Neuronal stem cell (in vitro differentiated cells): ENCODE results near the gene FGF9.

Experiments
- DNase-seq: peaks from one replicate; pipeline ENCODE4 v3.0.0-alpha.2; 2013; ENCODE audit warnings: low spot score
- H2AFZ ChIP-seq: one replicate; pipeline ENCODE4 v1.6.1; 2013; ENCODE audit warnings: mild to moderate bottlenecking, low read length, inconsistent platforms
- H2AK5ac ChIP-seq: 2 replicates; pipeline ENCODE4 v1.6.1; 2013; ENCODE audit warnings: low read depth, mild to moderate bottlenecking, inconsistent platforms, low read length, moderate library complexity, mixed read lengths
- H2BK120ac ChIP-seq: 2 replicates; pipeline ENCODE4 v1.6.1; 2013; ENCODE audit warnings: low read depth, mild to moderate bottlenecking, inconsistent platforms, low read length, moderate library complexity, mixed read lengths
- H2BK12ac ChIP-seq: one replicate; pipeline ENCODE4 v1.6.1; 2013; ENCODE audit warnings: low read length, inconsistent platforms
- H2BK15ac ChIP-seq: 2 replicates; pipeline ENCODE4 v1.6.1; 2013; ENCODE audit warnings: mild to moderate bottlenecking, low read length, inconsistent platforms, mixed read lengths
- H2BK5ac ChIP-seq: one replicate; pipeline ENCODE4 v1.6.1; 2013; ENCODE audit warnings: inconsistent platforms, mild to moderate bottlenecking, low read length, moderate library complexity
- H3K14ac ChIP-seq: one replicate; pipeline ENCODE4 v1.6.1; 2013; ENCODE audit warnings: low read length, inconsistent platforms
- H3K18ac ChIP-seq: 2 replicates; pipeline ENCODE4 v1.6.1; 2013; ENCODE audit warnings: low read length, inconsistent platforms
- H3K23ac ChIP-seq: 2 replicates; pipeline ENCODE4 v1.6.1; 2013; ENCODE audit warnings: low read depth, mild to moderate bottlenecking, mixed read lengths, low read length, inconsistent platforms; ENCODE audit not compliant: poor library complexity
- H3K27ac ChIP-seq: replicated peaks from 3 replicates; pipeline ENCODE4 v1.5.1; 2013; ENCODE audit warnings: low read length, inconsistent platforms
- H3K27me3 ChIP-seq, 3 experiments: 2 replicates each; pipeline ENCODE4 v1.6.1; 2013; ENCODE audit warnings: low read length in 3 of 3, mild to moderate bottlenecking in 2 of 3, inconsistent platforms in 1 of 3, low read depth in 1 of 3, mixed read lengths in 1 of 3, moderate library complexity in 1 of 3; ENCODE audit not compliant: control insufficient read depth in 3 of 3, insufficient read depth in 3 of 3
- H3K36me3 ChIP-seq, 2 donors: replicated peaks in 1 of 2; 2 replicates each; pipeline ENCODE4 v1.6.1; 2013; ENCODE audit warnings: low read length in 2 of 2; ENCODE audit not compliant: control insufficient read depth in 2 of 2, insufficient read depth in 2 of 2
- H3K4ac ChIP-seq: 2 replicates; pipeline ENCODE4 v1.6.1; 2013; ENCODE audit warnings: inconsistent platforms, mild to moderate bottlenecking, low read length, moderate library complexity
- H3K4me1 ChIP-seq, 2 donors: 1 replicate in 1 of 2; 2 replicates in 1 of 2; pipeline ENCODE4 v1.6.1; 2013; ENCODE audit warnings: low read length in 2 of 2, low read depth in 1 of 2; ENCODE audit not compliant: control insufficient read depth in 2 of 2, insufficient read depth in 1 of 2
- H3K4me2 ChIP-seq: one replicate; pipeline ENCODE4 v1.6.1; 2013; ENCODE audit warnings: mild to moderate bottlenecking, low read length, inconsistent platforms; ENCODE audit not compliant: insufficient read depth, poor library complexity, severe bottlenecking
- H3K4me3 ChIP-seq, 2 donors: 2 replicates each; pipeline ENCODE4 v1.5.1; 2013; ENCODE audit warnings: low read length in 2 of 2, mild to moderate bottlenecking in 2 of 2, inconsistent platforms in 1 of 2, moderate library complexity in 1 of 2
- H3K79me1 ChIP-seq: one replicate; pipeline ENCODE4 v1.6.1; 2013; ENCODE audit warnings: low read depth, mild to moderate bottlenecking, inconsistent platforms, low read length, moderate library complexity
- H3K9ac ChIP-seq: one replicate; pipeline ENCODE4 v1.6.1; 2013; ENCODE audit warnings: mild to moderate bottlenecking, low read depth, low read length, inconsistent platforms; ENCODE audit not compliant: poor library complexity
- H3K9me3 ChIP-seq, 2 donors: replicated peaks in 1 of 2; 2 replicates each; pipeline versions ENCODE3 to v1.6.1; 2013; ENCODE audit warnings: low read length in 2 of 2, mild to moderate bottlenecking in 2 of 2, inconsistent platforms in 1 of 2, low read depth in 1 of 2, mixed read lengths in 1 of 2, moderate library complexity in 1 of 2; ENCODE audit not compliant: control insufficient read depth in 2 of 2, insufficient read depth in 1 of 2
- H4K8ac ChIP-seq: one replicate; pipeline ENCODE4 v1.6.1; 2013; ENCODE audit warnings: low read depth, mild to moderate bottlenecking, inconsistent platforms, low read length, moderate library complexity
- H4K91ac ChIP-seq: one replicate; pipeline ENCODE4 v1.6.1; 2013; ENCODE audit warnings: low read length, low read depth, mild to moderate bottlenecking, inconsistent platforms; ENCODE audit not compliant: poor library complexity
- WGBS, 2 donors: extraction: QIAGEN DNeasy Blood & Tissue Kit; methylation state at CpG; one replicate each; pipeline ENCODE4 v1.1.7; 2013; ENCODE audit warnings: missing lambda C conversion rate in 2 of 2, mixed read lengths in 1 of 2; ENCODE audit not compliant: insufficient read length in 2 of 2, insufficient replicate concordance in 1 of 2; ENCODE audit errors: extremely low coverage in 2 of 2; 5-methylcytosine and 5-hydroxymethylcytosine counted together

Gene FGF9

GRCh38 chr13:21730186-21730880 lies 59.5 kb downstream of the FGF9 start:
- Histone ChIP-seq H3K4me1 (peaks cover 0 to 2% of the 10 kb centered on the region in 2 donors), H3K4ac (no peak overlapping the region), H2BK5ac (no peak overlapping the region), H2BK120ac (no peak overlapping the region), H2AFZ (no peak overlapping the region), H3K27me3 (no peaks in the 10 kb centered on the region), H3K23ac (no peak overlapping the region), H2AK5ac (no peak overlapping the region), H4K91ac (no peak overlapping the region), H3K18ac (no peak overlapping the region), H3K79me1 (no peaks in the 10 kb centered on the region), H3K9ac (peak overlapping the region; percentile 25), H3K9me3 (no peaks in the 10 kb centered on the region), H2BK12ac (no peak overlapping the region), H3K4me3 (no peak overlapping the region), H3K4me2 (no peak overlapping the region), H3K36me3 (no peaks in the 10 kb centered on the region), H4K8ac (no peak overlapping the region), H3K14ac (no peak overlapping the region), H3K27ac (no peak overlapping the region), H2BK15ac (no peak overlapping the region)
- DNase-seq, result no peak
- WGBS, 2 donors, result no CpG with 5 or more reads among the region's 9 CpGs

- Histone ChIP-seq H3K18ac (no peak overlapping the region), H3K27me3 (no peaks in the 10 kb centered on the region), H3K4ac (no peak overlapping the region), H3K79me1 (no peaks in the 10 kb centered on the region), H4K91ac (no peak overlapping the region), H3K36me3 (no peaks in the 10 kb centered on the region), H2AFZ (no peak overlapping the region), H3K14ac (no peak overlapping the region), H2AK5ac (no peak overlapping the region), H4K8ac (no peak overlapping the region), H2BK5ac (no peak overlapping the region), H3K4me1 (peaks cover 6 to 7% of the 10 kb centered on the region in 2 donors), H3K23ac (no peak overlapping the region), H3K27ac (no peak overlapping the region), H2BK12ac (no peak overlapping the region), H3K4me2 (no peak overlapping the region), H3K4me3 (no peak overlapping the region), H2BK120ac (no peak overlapping the region), H3K9me3 (no peaks in the 10 kb centered on the region), H3K9ac (no peak overlapping the region), H2BK15ac (no peak overlapping the region)
- DNase-seq, result no peak
- no CpG with 5 or more reads among the region's 9 CpGs for WGBS, 2 donors
Measured at GRCh38 chr13:21733475-21734263, 62.8 kb downstream of the FGF9 start.

GRCh38 chr13:21734961-21735360 lies 64.1 kb downstream of the FGF9 start:
- no peaks in the 10 kb centered on the region for H3K79me1 ChIP-seq
- H4K8ac ChIP-seq, result no peak overlapping the region
- H3K14ac ChIP-seq, result no peak overlapping the region
- H2AFZ ChIP-seq, result no peak overlapping the region
- no peak overlapping the region for H3K4ac ChIP-seq
- no peak overlapping the region for H2BK15ac ChIP-seq
- H4K91ac ChIP-seq, result no peak overlapping the region
- H2BK5ac ChIP-seq, result no peak overlapping the region
- no peak overlapping the region for H2AK5ac ChIP-seq
- no peak overlapping the region for H3K27ac ChIP-seq
- H2BK120ac ChIP-seq, result no peak overlapping the region
- peaks cover 6 to 7% of the 10 kb centered on the region in 2 donors for H3K4me1 ChIP-seq
- H3K23ac ChIP-seq, result no peak overlapping the region
- no peak overlapping the region for H3K4me2 ChIP-seq
- H3K9ac ChIP-seq, result no peak overlapping the region
- no peaks in the 10 kb centered on the region for H3K36me3 ChIP-seq
- no peak overlapping the region for H3K4me3 ChIP-seq
- no peak for DNase-seq
- no peak overlapping the region for H3K18ac ChIP-seq
- H3K27me3 ChIP-seq, result no peaks in the 10 kb centered on the region
- H3K9me3 ChIP-seq, result no peaks in the 10 kb centered on the region
- H2BK12ac ChIP-seq, result no peak overlapping the region
- WGBS, 2 donors, result no CpG with 5 or more reads among the region's 7 CpGs

- H3K36me3 ChIP-seq, result no peaks in the 10 kb centered on the region
- DNase-seq, result no peak
- H3K27ac ChIP-seq, result no peak overlapping the region
- H3K4me1 ChIP-seq, result peaks cover 6 to 7% of the 10 kb centered on the region in 2 donors
- no peak overlapping the region for H3K18ac ChIP-seq
- no peak overlapping the region for H2BK12ac ChIP-seq
- H2BK120ac ChIP-seq, result no peak overlapping the region
- peak overlapping the region in 1 of 2 donors; percentile 13 for H3K4me3 ChIP-seq
- no peak overlapping the region for H2BK5ac ChIP-seq
- no CpG with 5 or more reads among the region's 14 CpGs for WGBS, 2 donors
- H2BK15ac ChIP-seq, result no peak overlapping the region
- no peak overlapping the region for H3K4ac ChIP-seq
- H2AFZ ChIP-seq, result peak overlapping the region; percentile 93
- no peak overlapping the region for H2AK5ac ChIP-seq
- H3K79me1 ChIP-seq, result no peaks in the 10 kb centered on the region
- no peak overlapping the region for H4K91ac ChIP-seq
- H3K23ac ChIP-seq, result no peak overlapping the region
- no peak overlapping the region for H4K8ac ChIP-seq
- no peaks in the 10 kb centered on the region for H3K9me3 ChIP-seq
- H3K9ac ChIP-seq, result no peak overlapping the region
- no peak overlapping the region for H3K14ac ChIP-seq
- no peak overlapping the region for H3K4me2 ChIP-seq
- no peaks in the 10 kb centered on the region for H3K27me3 ChIP-seq
Measured at GRCh38 chr13:21735701-21736401, 65.0 kb downstream of the FGF9 start.
